DMS 273 (cell line): ENCODE measurements around the gene SLC10A7.
A peak's percentile ranks its signal among the peaks of the same experiment; 100 is the strongest.

Experiments used
- DNase-seq: peaks from one replicate; lab custom pipeline; 2025; ENCODE audit not compliant: unreplicated experiment; lab: John Stamatoyannopoulos, UW

SLC10A7 gene

DNA sequence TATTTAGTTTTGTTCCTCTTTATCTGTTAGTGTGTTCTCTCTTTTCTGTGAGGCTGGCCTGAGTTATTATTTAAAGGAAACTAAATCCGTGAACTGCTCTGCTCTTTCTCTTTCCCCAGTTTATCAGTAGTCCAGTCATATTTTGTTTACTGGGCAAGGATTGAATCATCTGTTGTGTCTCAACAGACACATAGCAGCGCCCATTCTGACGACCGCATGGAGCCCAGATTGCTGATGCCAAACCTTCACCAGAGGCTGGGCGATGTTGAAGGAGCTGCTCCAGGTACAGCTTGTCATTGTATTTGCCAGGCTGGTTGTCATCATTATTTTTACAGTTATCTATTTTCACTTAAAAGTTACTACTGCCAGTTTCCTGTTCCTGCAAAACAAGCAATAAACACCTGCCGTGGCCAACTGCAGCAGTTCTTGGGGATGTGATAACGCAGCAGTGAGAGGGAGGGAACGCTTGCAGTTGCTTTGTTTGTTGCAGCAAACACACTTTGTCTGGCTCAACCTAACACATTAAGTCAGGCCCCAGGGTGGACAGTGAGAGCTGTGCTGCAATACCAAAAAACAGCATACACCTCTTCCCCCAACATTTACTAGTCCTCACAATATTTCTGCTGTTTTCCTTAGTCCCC lies 297.3 kb downstream of the SLC10A7 start:
- no peak for DNase-seq

DNA sequence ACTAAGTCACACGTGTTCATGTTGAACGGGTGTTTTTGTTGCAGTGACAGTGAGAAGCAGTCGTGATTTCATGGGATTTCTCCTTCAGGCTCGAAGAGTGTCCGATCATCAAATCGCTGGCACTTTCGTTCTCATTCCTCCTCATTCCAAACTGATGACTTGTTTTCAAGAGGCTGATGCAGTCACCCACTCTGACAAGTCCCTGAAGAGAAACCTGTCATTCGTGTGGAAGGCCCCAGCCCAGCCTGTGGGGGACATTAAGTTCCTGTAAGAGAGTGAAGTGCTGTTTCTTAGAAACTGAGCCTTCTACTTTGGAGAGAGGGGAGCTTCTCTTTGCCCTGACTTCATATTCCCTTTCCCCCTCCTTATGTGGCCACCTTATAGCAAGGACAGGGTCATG lies 299.4 kb downstream of the SLC10A7 start:
- DNase-seq: no peak

DNA sequence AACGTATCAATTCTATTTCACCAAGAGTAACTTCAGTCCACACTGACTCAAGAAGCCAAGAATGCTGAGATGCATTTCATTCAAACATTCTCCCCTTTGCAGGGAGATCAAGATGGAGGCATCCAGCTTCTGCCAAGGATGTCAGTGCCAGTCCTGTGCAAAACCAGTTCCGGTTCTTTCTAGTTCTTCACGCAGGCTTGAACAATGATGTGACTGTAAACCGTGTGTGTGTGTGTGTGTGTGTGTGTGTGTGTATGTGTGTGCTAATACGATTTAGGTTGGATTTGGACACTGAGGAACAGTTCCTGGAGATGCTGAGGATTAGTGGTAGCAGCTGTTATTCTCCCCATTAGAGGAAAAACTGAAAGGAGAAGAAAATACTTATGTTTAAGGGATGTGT lies 307.5 kb downstream of the SLC10A7 start, which contains the start of gene REELD1:
REELD1 (plus strand) TSS at position 301 of the 400 bp plus-strand sequence. CDS start 2,415 bp downstream, outside the sequence.
- no peak for DNase-seq

DNA sequence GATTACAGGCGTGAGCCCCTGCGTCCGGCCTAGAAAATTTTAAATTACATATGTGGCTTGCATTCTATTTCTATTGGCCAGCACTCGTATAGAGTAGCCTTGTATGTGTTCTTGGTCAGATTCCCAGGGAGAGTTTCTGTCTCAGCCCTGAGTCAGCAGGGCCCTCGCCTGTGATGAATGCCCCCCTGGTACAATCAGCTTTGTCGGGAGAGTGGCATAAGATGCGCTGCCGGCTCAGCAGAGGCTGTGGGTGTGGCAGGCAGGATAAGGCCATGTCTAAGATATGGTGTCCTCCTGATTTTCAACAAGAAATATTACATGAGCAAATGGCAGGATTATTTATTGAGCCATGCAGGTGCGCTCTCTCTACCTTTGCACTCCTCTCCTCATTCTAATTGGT lies 309.0 kb downstream of the SLC10A7 start:
- DNase-seq: no peak

DNA sequence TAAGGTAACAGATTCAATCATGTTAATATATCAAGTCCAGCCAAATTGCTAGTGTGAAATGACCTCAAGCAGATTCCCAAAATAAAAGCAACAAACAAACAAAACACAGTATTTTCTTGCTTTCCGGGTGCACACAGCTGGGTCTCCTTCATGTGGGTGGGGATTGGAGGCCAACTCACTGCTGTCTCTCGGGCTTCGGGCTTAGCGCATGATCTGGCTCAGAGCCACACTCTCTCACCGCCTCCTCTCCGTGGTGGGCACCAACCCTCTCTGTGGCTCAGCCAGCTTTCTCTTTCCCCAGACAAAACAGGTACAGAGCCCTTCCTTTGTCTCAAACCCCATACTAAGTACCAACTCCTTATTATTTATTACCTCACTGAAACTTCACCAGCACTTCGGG lies 310.3 kb downstream of the SLC10A7 start:
- DNase-seq: peak; percentile 12

DNA sequence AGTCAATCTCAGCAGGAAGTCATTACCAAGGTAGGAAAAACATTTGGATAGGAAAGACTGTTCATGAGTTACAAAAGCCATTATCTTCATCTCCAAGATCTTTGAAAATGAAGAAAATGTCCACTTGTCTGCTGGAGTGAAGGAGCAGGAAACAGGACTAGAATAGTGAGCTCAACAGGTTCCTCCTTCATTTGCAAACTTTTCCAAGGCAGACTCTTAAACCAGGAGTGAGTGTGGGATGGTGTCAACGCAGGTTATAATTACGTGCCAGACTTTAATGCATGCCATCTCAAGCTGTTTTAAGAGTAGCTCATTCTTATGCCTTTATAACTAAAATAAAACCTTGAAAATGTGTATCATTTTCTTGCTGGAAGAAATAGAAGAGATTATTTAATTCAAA lies 310.9 kb downstream of the SLC10A7 start:
- no peak for DNase-seq

DNA sequence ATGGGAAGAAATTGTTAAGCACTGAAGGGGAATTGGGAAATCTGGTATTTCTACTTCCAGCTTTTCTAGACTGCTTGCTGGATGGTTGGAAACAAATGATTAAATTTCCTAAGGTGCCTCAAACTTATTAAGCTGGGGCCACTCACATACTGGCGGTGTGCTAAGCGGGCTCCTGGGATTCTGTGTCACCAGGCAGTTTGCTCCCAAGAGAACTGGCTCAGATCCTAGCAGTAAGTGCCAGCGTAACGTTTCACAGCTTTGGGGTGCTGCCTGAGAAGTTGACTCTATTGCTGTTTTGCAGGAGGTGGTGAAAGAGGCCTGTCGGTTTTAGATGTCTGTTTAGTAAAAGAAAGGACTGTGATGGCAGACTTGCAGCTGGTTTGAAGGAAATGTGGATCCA lies 314.3 kb downstream of the SLC10A7 start:
- no peak for DNase-seq
